Measurements from ENCODE around the gene C4orf54.

DNA sequence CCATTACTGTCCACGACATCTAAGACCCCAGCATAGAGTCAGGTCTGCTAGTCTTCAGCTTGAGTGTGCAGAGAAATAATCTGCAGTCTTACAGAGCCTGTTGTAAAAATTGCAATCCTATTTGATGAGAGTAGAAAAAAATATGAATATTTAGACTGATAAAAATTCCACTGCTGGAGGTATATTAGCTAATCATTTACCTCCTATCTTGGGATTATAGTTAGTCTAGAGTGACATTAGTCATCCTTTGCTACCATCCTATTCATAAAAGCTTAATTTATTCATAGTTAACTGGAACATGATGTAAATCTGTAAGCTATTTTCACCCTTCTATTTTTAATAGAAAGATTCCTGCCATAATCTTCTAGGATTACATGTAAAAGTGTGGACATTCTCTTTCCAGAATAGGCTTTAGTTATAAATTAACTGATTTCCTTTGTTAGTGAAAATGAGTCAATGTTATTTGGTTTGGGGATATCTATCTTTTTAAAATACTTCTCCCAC lies 26.7 kb downstream of the C4orf54 start:
- no peak for TF ChIP-seq EZH2 (IDR thresholded peaks at IDR 0.05; ENCODE audit: borderline replicate concordance, low read depth, low read length, severe bottlenecking)
- TF ChIP-seq, protein P1, sequence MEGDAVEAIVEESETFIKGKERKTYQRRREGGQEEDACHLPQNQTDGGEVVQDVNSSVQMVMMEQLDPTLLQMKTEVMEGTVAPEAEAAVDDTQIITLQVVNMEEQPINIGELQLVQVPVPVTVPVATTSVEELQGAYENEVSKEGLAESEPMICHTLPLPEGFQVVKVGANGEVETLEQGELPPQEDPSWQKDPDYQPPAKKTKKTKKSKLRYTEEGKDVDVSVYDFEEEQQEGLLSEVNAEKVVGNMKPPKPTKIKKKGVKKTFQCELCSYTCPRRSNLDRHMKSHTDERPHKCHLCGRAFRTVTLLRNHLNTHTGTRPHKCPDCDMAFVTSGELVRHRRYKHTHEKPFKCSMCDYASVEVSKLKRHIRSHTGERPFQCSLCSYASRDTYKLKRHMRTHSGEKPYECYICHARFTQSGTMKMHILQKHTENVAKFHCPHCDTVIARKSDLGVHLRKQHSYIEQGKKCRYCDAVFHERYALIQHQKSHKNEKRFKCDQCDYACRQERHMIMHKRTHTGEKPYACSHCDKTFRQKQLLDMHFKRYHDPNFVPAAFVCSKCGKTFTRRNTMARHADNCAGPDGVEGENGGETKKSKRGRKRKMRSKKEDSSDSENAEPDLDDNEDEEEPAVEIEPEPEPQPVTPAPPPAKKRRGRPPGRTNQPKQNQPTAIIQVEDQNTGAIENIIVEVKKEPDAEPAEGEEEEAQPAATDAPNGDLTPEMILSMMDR (IDR thresholded peaks at IDR 0.05; ENCODE audit: borderline replicate concordance, extremely low read depth, low read length, poor library complexity, severe bottlenecking) = no peak

All from DND-41 (cell line).